ENCODE data around the gene FBLN2.

FBLN2 gene

GRCh38 chr3:13622356-13622755, 73.4 kb downstream of the FBLN2 start:
- DNase-seq (ENCODE audit: low read depth in 2 of 2), result no peak

GRCh38 chr3:13623101-13623654, 74.3 kb downstream of the FBLN2 start:
- DNase-seq (ENCODE audit: low read depth in 2 of 2), result no peak

- DNase-seq (ENCODE audit: low read depth in 2 of 2), result no peak
These were observed 75.1 kb downstream of the FBLN2 start for GRCh38 chr3:13624021-13624420.

- DNase-seq (ENCODE audit: low read depth in 2 of 2), result no peak
These were observed 75.8 kb downstream of the FBLN2 start for GRCh38 chr3:13624671-13625125.

- no peak for DNase-seq (ENCODE audit: low read depth in 2 of 2)
These were observed 77.5 kb downstream of the FBLN2 start for GRCh38 chr3:13626396-13626795.

- no peak for DNase-seq (ENCODE audit: low read depth in 2 of 2)
These were observed 78.1 kb downstream of the FBLN2 start for GRCh38 chr3:13626915-13627460.

GRCh38 chr3:13627681-13628080, 78.8 kb downstream of the FBLN2 start:
- no peak for DNase-seq (ENCODE audit: low read depth in 2 of 2)

- no peak for DNase-seq (ENCODE audit: low read depth in 2 of 2)
These were observed 79.5 kb downstream of the FBLN2 start for GRCh38 chr3:13628432-13628831.

- DNase-seq (ENCODE audit: low read depth in 2 of 2), result no peak
These were observed 80.1 kb downstream of the FBLN2 start for GRCh38 chr3:13628841-13629551.

GRCh38 chr3:13629644-13630043, 80.7 kb downstream of the FBLN2 start:
- no peak for DNase-seq (ENCODE audit: low read depth in 2 of 2)

- no peak for DNase-seq (ENCODE audit: low read depth in 2 of 2)
These were observed 82.3 kb downstream of the FBLN2 start for GRCh38 chr3:13631256-13631655.

- no peak for DNase-seq (ENCODE audit: low read depth in 2 of 2)
These were observed 84.3 kb downstream of the FBLN2 start for GRCh38 chr3:13633176-13633575.

GRCh38 chr3:13634151-13634550, 85.2 kb downstream of the FBLN2 start:
- DNase-seq (ENCODE audit: low read depth in 2 of 2), result no peak

- DNase-seq (ENCODE audit: low read depth in 2 of 2), result no peak
These were observed 85.7 kb downstream of the FBLN2 start for GRCh38 chr3:13634615-13635014.

GRCh38 chr3:13636186-13636585, 87.3 kb downstream of the FBLN2 start:
- DNase-seq (ENCODE audit: low read depth in 2 of 2), result no peak

GRCh38 chr3:13636874-13637273, 87.9 kb downstream of the FBLN2 start:
- DNase-seq (ENCODE audit: low read depth in 2 of 2), result no peak

- no peak for DNase-seq (ENCODE audit: low read depth in 2 of 2)
These were observed 88.5 kb downstream of the FBLN2 start for GRCh38 chr3:13637311-13637891.

- no peak for DNase-seq (ENCODE audit: low read depth in 2 of 2)
These were observed 89.0 kb downstream of the FBLN2 start for GRCh38 chr3:13637953-13638352.

GRCh38 chr3:13638927-13639326, 90.0 kb downstream of the FBLN2 start:
- no peak for DNase-seq (ENCODE audit: low read depth in 2 of 2)

GRCh38 chr3:13642597-13642996, 93.7 kb downstream of the FBLN2 start:
- no peak for DNase-seq (ENCODE audit: low read depth in 2 of 2)

GRCh38 chr3:13644341-13645117, 95.6 kb downstream of the FBLN2 start:
- DNase-seq (ENCODE audit: low read depth in 2 of 2), result no peak
